ENCODE results near the gene SERINC5. TPM values are rescaled to one million over a fixed set of nuclear protein-coding genes. Genes with fewer than 3 reads are reported as not detected.
"Not testable (repeated sequence)": the region's sequence is repeated elsewhere in the genome, so short reads cannot be mapped to it uniquely, and the experiment has no call there.

The SERINC5 gene
- total and polyA plus RNA-seq, 2 experiments from 2014 or later, result 5.4 to 11.7 TPM

GRCh38 chr5:80185095-80185494 lies 70.8 kb downstream of the SERINC5 start:
- no peaks in the 10 kb centered on the region for H3F3A ChIP-seq (ENCODE audit: insufficient read depth)
- H4K20me1 ChIP-seq (ENCODE audit: insufficient read depth), result no peaks in the 10 kb centered on the region
- no peaks in the 10 kb centered on the region for H3K9me2 ChIP-seq (ENCODE audit: insufficient read depth)
- no peak overlapping the region for H3K9ac ChIP-seq
- H2AFZ ChIP-seq, result no peak overlapping the region
- H3K4me3 ChIP-seq, result no peak overlapping the region
- in situ Hi-C loops (cut with MboI), result no loop called here
- H3K36me3 ChIP-seq (ENCODE audit: low read depth), result no peaks in the 10 kb centered on the region
- WGBS, 2 experiments (ENCODE audit: low coverage in 1 of 2, low lambda C conversion rate in 2 of 2, missing lambda C conversion rate in 2 of 2), result 95 to 96% methylated on average over 6 of the region's 6 CpGs
- no peaks in the 10 kb centered on the region for H3K9me3 ChIP-seq (ENCODE audit: low read depth)
- H3K4me1 ChIP-seq (ENCODE audit: insufficient read depth), result no peaks in the 10 kb centered on the region
- 0 out of 2 replicates have a peak, but pooled peaks cover 6% of the 10 kb centered on the region for H3K79me2 ChIP-seq (ENCODE audit: insufficient read depth)
- H3K4me2 ChIP-seq (ENCODE audit: unreplicated experiment), result no peak overlapping the region
- H3K27ac ChIP-seq, result no peak overlapping the region
- no peak for TF ChIP-seq EZH2 (IDR thresholded peaks at IDR 0.05; ENCODE audit: insufficient read depth, poor library complexity, severe bottlenecking)
- TF ChIP-seq EZH2phosphoT487 (IDR thresholded peaks at IDR 0.05; ENCODE audit: insufficient read depth, low read depth), result no peak
- DNase-seq, result no peak
- no peaks in the 10 kb centered on the region for H3K27me3 ChIP-seq (replicated peaks; ENCODE audit: insufficient read depth)

GRCh38 chr5:80184235-80185023 lies 71.4 kb downstream of the SERINC5 start:
- Histone ChIP-seq H3K36me3 (ENCODE audit: low read depth) (no peaks in the 10 kb centered on the region), H3K9me2 (ENCODE audit: insufficient read depth) (no peaks in the 10 kb centered on the region), H3F3A (ENCODE audit: insufficient read depth) (no peaks in the 10 kb centered on the region), H3K9ac (no peak overlapping the region), H4K20me1 (ENCODE audit: insufficient read depth) (no peaks in the 10 kb centered on the region), H3K4me3 (no peak overlapping the region), H2AFZ (no peak overlapping the region), H3K4me1 (ENCODE audit: insufficient read depth) (no peaks in the 10 kb centered on the region), H3K9me3 (ENCODE audit: low read depth) (no peaks in the 10 kb centered on the region), H3K79me2 (ENCODE audit: insufficient read depth) (0 out of 2 replicates have a peak, but pooled peaks cover 3% of the 10 kb centered on the region), H3K27ac (no peak overlapping the region), H3K27me3 (replicated peaks; ENCODE audit: insufficient read depth) (no peaks in the 10 kb centered on the region), H3K4me2 (ENCODE audit: unreplicated experiment) (no peak overlapping the region)
- WGBS, 2 experiments (ENCODE audit: low coverage in 1 of 2, low lambda C conversion rate in 2 of 2, missing lambda C conversion rate in 2 of 2), result 88% methylated on average over 5 of the region's 5 CpGs
- DNase-seq, result no peak
- in situ Hi-C loops (cut with MboI), result no loop called here
- no peak for TF ChIP-seq EZH2 (IDR thresholded peaks at IDR 0.05; ENCODE audit: insufficient read depth, poor library complexity, severe bottlenecking)
- no peak for TF ChIP-seq EZH2phosphoT487 (IDR thresholded peaks at IDR 0.05; ENCODE audit: insufficient read depth, low read depth)

- H3K27me3 ChIP-seq (replicated peaks; ENCODE audit: insufficient read depth); H3K27ac ChIP-seq; H3F3A ChIP-seq (ENCODE audit: insufficient read depth); H4K20me1 ChIP-seq (ENCODE audit: insufficient read depth); H2AFZ ChIP-seq; H3K4me3 ChIP-seq; H3K79me2 ChIP-seq (ENCODE audit: insufficient read depth); H3K4me2 ChIP-seq (ENCODE audit: unreplicated experiment); H3K4me1 ChIP-seq (ENCODE audit: insufficient read depth); H3K9me3 ChIP-seq (ENCODE audit: low read depth); H3K9me2 ChIP-seq (ENCODE audit: insufficient read depth); H3K36me3 ChIP-seq (ENCODE audit: low read depth); in situ Hi-C loops (cut with MboI); H3K9ac ChIP-seq; DNase-seq: not testable (repeated sequence)
- WGBS, 2 experiments (ENCODE audit: low coverage in 1 of 2, low lambda C conversion rate in 2 of 2, missing lambda C conversion rate in 2 of 2), result 90 to 91% methylated on average over 10 of the region's 10 CpGs
Measured at GRCh38 chr5:80183728-80184234, 72.1 kb downstream of the SERINC5 start.

GRCh38 chr5:80182809-80183580 lies 72.9 kb downstream of the SERINC5 start:
- no peaks in the 10 kb centered on the region for H3K4me1 ChIP-seq (ENCODE audit: insufficient read depth)

More at GRCh38 chr5:80182809-80183580, 72.9 kb downstream of the SERINC5 start:
- Histone ChIP-seq H3K9me3 (ENCODE audit: low read depth) (no peaks in the 10 kb centered on the region), H2AFZ (no peak overlapping the region), H3K9me2 (ENCODE audit: insufficient read depth) (no peaks in the 10 kb centered on the region), H3K9ac (no peak overlapping the region), H3K4me2 (ENCODE audit: unreplicated experiment) (no peak overlapping the region), H3K4me3 (no peak overlapping the region), H3K79me2 (ENCODE audit: insufficient read depth) (no peaks in the 10 kb centered on the region), H3K27ac (no peak overlapping the region), H3K36me3 (ENCODE audit: low read depth) (no peaks in the 10 kb centered on the region), H3K27me3 (replicated peaks; ENCODE audit: insufficient read depth) (no peaks in the 10 kb centered on the region), H4K20me1 (ENCODE audit: insufficient read depth) (no peaks in the 10 kb centered on the region), H3F3A (ENCODE audit: insufficient read depth) (no peaks in the 10 kb centered on the region)
- in situ Hi-C loops (cut with MboI), result no loop called here
- TF ChIP-seq EZH2 (IDR thresholded peaks at IDR 0.05; ENCODE audit: insufficient read depth, poor library complexity, severe bottlenecking) (no peak), EZH2phosphoT487 (IDR thresholded peaks at IDR 0.05; ENCODE audit: insufficient read depth, low read depth) (no peak)
- WGBS, 2 experiments (ENCODE audit: low coverage in 1 of 2, low lambda C conversion rate in 2 of 2, missing lambda C conversion rate in 2 of 2), result 83 to 87% methylated on average over 7 of the region's 7 CpGs
- no peak for DNase-seq
